HG03060 (cell line): ENCODE data around the gene KCTD6.
"Not testable (repeated sequence)": the region's sequence is repeated elsewhere in the genome, so short reads cannot be mapped to it uniquely, and the experiment has no call there.

ENCODE experiments used
- ATAC-seq: cut with Tn5 transposase; IDR thresholded peaks from one replicate; pipeline ENCODE4 v1.9.1; 2021; ENCODE audit warnings: low read depth, moderate number of reproducible peaks; ENCODE audit not compliant: unreplicated experiment

KCTD6 gene

DNA sequence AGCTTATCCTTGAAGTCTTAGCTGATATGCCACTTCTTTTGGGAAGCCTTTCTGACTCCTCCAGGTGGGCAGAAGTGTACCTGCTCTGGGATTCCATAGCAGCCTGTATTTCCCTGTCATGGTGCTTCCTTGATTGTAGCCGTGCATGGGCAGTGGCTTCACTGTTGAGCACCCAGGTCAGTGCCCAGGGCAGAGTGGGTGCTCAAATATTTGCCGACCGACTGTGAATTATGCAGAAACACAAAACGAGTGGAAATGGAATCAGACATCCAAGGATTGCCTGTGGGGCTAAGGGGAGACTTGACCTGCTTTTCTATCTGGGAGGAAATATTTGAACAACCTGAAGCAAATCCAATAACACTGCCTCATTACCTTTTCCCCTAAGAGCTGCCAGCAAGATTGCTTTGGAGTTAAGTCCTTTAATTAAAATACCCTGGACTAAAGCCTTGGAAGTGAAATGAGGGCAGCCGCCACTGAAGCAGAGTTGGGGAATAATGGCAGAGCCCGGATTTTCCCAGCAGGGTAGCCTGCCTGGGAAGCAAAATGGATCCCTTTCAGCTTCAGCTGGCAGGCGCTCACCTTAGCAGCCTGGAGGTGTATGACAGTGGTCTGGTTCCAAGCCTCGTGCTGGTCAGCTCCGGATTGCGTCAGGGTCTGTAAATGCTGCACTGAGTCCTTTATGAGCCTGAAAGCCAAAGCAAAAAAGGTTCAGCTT, 30.2 kb downstream of the KCTD6 start:
- ATAC-seq = no peak

DNA sequence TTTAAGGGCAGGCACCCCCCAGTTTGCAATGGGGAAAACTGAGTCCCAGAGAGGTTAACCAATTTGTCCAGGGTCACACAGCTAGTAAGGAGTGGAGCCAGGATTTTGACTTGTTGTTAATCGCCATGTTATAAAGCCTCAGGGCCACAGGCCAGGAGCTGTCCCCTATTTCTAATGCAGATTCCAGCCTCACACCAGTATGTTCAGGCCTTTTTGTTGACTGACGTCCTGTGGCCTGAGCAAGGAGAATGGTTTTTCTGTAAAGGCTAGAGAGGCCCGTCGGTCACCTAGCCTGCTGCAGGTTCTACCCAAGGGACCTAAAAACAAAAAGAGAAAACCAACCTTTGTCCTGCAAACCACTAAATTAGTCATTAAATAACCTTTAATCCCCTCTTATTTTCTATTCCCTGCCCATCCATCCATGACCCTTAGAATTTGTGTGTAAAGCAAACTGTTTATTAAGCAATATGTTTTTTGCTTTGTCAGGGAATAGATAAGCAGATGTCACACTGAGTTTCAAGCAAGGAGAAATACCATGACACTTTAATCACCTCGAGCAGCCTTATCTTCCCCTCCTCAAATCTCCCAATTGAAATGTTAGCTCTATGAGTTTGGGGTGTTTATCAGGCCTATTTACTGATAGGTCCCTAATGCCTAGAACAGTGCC, 31.0 kb downstream of the KCTD6 start:
- no peak for ATAC-seq

DNA sequence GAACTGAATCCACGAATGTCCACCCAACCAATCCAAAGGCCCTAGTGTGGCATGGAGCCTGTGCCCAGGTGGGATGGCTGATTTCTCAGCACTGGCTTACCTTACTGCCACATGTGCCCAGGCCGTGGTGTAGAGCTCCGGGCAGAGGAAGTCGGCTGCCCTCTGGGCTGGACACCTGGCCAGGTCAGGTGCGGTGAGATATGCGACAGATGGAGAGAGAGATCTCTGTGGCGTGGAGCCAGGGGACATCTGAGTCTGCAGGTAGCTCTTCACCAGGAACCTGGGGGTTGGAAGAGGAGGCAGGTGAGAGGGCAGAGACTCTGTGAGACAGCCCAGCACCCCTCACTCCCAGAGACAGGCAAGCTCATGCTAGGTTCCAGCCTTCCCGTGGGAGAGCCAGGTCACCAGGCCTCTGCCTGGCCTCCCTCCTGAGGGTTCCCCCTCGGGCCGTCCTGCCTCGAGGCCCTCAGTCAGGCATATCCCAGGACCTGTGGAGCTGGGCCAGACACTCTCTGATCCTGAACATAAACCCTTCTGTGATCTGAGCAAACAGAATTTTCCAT, 32.5 kb downstream of the KCTD6 start:
- ATAC-seq = no peak

DNA sequence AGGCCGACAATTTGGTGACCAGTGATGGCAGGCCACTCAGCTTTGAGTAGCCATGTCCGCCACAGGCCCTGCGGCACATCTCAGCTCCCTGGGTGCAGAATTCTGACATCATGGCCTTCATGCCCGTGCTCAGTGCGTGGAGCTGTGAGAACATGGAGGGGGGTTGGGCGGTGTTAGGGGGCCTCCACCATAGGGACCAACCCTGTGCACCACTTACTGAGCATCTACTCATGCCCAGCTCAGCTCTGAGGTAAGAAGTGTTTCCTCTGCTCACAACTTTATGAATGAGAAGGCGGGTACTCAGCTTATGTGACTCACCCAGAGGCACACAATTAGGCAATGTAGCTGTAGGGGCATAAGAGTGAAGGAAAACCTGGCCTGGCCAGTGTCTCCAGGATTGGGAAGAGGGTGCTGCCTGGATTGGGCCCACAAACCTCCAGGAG, 34.6 kb downstream of the KCTD6 start:
- no peak for ATAC-seq

DNA sequence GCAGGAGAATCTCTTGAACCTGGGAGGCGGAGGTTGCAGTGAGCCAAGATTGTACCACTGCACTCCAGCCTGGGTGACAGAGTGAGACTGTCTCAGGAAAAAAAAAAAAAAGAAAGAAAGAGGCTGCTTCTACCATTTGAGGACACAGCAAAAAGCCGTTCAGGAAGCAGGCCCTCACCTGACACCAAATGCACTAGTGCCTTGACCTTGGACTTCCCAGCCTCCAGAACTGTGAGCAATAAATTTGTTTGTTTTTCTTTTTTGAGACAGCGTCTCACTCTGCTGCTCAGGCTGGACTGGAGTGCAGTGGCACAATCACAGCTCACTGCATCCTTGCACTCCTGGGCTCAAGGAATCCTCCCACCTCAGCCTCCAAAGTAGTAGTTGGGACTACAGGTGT, 35.5 kb downstream of the KCTD6 start:
- ATAC-seq = not testable (repeated sequence)

DNA sequence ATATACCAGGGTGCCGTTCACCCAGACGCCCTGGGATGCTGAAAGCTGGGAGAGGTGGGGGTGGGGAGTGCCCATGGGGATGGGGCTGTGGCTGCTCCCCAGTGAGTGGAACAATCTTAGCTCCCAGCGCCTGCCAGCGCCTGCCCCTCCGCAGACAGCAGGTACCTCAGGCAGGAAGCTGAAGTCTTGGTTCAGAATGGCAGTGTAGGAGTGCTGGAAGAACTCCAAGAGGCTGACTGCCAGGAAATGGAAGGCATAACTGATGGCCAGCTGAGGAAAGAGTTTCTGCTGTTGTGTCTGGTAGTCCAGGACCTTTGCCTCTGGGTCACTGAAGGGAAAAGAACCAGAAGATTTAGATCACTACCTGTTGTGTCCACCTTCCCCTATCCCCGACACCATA, 36.7 kb downstream of the KCTD6 start:
- no peak for ATAC-seq

DNA sequence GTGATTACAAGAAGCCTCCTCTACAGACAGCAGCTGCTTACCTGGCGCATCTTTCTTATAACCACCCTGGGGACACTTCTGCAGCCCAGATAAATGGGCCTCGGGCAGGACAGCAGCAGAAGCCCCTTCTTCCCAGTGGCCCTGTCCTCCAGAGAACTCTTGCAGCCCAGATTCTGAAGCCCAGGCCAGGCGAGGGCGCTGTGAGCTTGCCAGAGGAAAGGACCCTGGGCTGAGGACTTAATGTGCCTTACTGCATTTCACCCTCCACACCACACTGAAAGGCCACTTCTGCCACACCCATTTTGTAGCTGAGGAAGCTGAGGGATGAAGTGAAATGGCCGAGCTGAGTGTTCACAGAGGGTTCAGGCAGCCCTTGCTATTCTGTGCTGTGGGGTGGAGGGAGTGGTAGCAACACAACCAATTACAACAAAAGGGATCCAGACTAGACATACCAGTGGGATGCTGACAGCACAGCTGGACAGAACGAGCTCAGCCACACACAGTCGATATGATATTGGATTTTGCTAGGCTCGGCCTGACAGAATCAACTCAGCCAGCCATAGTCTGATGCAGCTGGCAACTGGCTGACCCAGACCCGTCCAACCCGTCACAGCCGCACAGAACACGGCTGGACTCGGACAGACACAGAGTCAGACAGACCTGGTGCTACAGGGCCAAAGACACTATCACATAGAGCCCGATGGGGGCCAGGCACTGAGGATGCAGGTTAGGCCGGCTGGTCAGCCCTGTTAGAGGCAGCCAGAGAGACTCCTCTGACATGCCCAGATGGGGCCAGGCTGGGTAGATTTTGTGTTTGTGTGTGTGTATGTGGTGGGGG, 37.8 kb downstream of the KCTD6 start:
- ATAC-seq = no peak

DNA sequence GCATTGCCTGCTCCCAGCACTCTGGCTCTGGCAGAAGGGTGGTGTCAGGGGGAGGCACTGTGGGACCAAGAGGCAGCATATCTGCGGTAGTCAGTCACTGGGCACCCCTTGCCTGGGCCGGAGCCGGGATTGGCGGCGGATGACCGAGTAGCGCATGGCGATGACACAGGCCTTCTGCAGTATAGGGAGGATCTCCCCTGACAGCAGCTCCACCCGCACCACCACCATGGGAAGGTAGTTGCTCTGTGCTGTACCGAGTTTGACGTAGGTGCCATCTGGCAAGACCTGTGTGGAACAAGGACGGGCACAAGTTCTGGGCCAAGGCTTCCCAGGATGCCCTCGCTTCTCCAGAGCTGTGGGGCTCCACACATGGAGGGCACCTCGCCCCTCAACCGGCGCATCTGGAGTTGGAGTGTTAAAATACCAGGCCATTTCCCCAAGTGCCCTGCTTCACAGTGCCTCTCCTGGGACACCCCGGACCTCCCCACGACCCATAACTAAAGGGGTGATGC, 38.5 kb downstream of the KCTD6 start:
- ATAC-seq = no peak

DNA sequence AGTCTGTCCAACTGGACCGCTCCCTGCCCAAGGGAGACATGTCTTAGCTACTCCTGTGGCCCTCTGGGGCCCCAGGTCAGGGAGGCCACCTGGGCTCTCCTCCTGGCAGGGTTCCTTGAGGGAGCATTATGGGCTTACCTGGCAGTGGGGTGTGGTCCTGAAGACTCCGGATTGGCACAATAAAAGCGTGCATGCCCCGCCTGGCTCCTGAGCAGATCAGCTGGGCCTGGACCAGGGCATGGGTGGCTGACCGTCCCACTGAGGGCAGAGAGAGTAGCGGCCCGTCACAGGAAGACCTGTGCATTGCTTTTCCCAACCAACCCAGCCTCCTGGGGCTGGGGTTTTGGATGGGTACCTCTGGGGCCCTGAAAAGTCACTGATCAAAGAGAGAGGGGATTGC, 39.7 kb downstream of the KCTD6 start:
- no peak for ATAC-seq

DNA sequence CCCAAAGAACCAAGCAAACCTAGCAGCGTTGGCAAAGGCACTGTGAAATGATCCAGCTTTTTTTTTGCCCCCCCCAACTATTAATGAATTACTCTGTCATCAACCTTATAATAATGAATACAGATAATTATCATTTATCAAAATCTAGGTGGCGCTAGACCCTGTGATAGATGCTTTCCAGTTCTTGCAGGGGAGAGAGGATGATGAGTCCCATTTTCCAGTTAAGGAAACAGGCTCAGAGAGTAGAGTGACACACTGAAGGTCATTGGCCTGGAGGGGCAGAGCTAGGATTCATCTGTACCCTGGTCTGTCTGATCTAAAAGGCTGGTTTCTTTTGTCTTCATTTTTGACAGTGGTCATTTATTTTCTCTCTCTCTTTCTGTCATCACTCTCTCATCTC, 40.1 kb downstream of the KCTD6 start:
- ATAC-seq = no peak

DNA sequence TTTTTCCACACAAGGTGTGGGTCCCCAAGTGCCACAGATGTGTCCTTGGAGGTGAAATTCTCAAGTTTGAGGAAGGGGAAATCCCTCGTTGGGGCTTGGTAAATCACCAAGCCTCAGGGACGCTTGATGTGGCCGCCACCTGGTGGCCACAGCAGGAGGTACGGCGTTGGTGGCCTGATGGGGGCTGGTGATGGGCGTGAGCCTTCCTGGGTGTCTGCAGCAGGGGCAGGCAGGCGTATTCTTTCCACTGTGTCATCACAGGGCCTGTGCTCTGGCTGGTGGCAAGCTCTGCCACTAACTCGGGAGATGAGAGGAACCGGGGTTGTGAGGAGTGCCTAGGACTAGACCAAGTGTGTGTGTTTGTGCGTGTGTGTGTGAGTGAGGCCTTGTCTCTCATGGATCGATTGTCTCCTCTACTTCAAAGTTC, 40.9 kb downstream of the KCTD6 start:
- ATAC-seq = peak; percentile 50

DNA sequence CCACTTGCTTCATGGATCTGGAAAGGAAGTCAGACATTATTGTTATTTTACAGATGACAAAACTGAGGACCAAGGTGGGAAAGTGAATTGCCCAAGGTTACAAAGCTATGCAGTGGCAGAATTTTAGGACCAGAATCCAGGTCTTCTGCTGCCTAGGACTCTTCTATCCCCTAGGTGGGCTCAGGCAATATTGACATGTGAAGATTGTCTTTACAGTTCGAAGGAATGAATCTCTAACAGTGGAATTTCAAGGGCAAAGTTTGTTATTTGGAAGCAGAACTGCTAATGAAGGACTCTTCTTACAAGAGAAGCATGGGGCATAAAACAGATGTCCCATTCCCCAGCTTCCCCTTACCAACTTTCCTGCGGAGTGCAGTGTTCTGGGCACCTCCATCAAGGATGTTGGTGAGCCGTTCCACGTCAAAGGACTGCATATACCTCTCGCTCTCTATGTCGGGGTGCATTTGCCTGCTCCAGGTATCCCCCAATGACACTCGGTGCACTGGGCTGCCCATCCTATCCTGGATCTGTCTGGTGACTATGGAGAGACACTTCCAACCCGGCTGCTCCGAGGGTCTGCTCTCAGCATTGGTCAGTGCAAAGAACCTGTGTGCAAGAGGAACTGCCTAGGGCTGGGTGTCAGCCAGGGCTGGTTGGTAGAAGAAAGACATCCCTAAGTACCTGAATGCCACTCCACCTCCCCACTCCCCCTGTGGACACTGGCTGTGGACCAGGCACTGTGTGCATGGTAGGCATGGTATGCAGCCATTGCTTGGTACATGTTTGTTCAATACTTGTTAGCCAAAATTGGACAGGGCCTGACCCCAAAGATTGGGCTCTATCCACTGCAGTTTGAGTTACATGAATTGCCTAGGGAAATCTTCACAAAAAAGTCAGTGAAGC, 42.9 kb downstream of the KCTD6 start:
- no peak for ATAC-seq

DNA sequence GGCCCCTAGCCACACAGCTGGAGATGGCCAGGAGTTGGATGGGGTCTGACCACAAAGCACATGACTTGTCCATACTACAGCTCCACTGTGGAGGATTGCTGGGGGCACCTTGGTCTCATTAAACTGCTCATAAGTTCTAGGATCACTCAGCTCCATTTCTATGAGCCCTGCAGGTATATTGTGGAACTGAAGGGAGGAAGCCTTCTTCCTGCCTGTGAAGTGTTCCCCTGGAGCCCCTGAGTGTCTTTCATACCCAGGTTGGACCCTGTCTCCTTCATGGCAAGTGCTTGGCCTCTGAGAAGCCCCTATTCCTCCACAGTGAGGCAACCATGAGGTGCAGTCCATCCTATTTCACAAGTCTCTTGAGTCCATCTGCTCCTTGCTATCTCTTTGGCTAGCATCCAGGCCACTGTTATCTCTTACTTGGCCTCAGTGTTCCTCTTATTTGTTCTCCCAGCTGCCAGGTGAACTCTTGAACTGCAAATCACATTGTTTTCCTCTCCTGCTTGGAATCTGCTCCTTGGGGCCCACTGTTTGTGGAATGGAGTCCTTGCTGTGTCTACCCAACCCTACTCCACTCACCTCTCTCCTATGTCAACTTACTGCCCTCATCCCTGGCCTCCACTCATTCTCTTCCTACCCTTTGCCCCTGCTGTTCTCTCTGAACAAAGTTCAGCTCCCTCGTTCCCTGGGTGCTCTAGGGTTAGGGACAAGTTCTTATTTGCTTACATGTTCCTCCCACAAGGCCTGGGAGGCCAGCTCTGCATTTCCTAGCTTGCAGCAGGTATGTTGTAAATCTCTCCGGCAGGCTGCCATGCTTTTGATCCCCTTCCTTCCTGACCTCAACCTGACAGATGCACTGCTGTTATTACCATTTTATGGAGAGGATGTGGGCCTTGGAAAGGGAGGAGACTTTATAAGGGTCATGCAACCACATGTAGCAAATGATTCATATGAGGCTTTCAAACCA, 43.9 kb downstream of the KCTD6 start:
- no peak for ATAC-seq

DNA sequence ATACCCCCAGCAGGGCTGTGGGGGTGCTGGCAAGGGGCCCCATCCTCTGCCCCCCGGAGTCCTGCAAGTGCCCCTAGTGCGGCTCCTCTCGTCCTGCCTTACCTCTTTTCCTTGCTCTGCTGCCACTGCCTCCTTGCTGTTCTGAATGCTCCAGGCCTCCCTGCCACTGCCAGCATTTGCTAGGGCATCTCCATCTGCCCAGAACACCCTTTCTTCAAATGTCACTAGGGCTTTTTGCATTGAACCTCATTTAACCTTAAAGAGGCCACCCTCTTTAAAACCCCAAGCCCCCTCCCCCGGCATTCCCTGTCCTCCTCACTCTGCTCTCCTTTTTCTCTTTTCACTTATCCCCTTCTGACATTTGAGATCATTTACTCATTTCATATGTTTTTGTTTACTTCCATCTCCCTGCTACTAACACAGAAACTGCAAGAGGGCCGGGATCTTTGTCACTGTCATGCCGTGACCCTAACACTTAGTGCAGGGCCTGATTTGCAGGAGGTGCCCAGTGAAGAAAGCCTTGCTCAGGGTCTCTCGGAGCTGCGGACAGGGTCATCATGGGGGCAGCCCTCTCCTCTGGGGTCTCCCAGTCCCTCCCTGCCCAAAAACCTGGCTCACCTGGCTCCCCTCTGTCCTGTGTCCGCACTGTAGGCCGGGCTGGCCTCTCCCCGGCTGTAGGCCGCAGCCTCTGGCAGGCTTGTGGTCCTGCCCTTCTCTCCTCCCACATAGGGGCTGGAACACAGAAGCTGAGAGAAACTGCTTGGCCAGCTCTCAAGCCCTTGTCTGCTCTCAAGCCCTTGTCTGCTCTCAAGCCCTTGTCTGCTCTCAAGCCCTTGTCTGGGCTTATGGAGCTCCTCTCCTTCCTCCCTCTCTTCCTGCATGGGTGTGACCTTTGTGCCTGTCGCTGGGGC, 44.9 kb downstream of the KCTD6 start, which contains the start of gene ACOX2:
Gene ACOX2, minus strand, starts transcription at position 690 of the 911 bp plus-strand sequence. CDS start 2,084 bp downstream, outside the sequence.
- ATAC-seq = no peak

DNA sequence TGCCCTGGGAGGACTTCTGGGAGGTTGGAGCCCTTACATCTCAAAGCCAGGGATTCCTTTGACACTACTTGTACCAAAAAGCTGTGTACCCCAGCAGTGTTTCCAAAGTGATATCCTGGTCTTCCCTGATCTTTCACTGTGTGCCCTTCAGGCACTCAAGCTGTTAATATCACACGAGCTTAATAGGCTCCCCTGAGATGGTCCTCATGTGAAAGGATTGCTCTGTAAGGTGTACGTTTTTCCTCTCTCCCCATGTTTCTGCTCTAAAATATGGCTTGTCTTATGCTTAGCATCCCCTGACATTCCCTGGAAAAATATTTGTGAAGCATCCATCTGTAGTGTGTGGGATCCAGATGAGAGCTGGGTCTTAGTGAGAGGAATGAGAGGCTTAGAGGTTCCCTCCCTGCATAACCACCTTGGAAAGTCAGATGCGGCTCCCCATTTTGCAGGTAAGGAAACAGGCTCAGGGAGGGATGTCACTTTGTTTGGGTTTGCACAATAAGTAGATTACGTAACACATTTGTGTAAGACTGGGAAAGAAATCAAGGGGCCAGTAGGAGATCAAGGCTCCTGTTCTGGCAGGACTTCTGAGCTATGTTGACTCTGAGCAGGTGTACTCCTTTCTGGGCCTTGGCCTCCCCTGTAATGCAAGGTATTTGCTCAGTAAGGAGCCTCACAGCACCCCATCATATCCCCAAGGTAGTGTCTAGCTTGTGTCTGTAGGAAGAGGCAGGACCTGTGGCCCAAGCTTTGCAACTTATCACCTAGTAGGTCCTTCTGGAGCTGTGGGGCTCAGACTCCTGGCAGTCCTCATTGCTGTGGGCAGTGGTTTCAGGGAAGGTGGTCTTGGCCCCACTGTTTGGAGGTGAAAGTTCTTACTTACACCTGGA, 45.8 kb downstream of the KCTD6 start:
- no peak for ATAC-seq

DNA sequence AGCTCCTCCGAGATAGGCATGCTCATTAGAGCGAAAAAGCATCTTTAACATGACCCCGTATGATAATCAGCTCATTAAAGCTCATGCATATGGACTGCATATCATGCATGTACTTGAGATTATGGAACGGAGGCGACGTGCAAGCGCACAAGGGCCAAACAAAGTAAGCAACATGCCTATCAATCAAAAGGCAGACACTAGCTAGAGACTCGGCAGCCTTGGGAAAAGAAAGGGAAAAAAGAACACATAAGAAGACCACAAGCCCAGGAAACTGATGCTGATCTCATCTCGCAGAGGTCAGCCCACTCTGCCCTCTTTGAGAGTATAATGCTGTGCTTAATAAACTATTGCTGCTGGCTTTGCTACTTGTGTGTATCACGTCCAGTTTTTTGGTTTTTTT, 47.7 kb downstream of the KCTD6 start:
- ATAC-seq = no peak
